Measurements from ENCODE around the gene TOM1L2.

The TOM1L2 gene

GRCh38 chr17:17889922-17890321, 82.3 kb downstream of the TOM1L2 start:
- no peak for DNase-seq (ENCODE audit: low read depth)
- no peak for TF ChIP-seq CTCF (IDR thresholded peaks at IDR 0.05; ENCODE audit: control insufficient read depth, extremely low read depth, insufficient read depth)
- no peak overlapping the region for H3K4me3 ChIP-seq (ENCODE audit: low read depth, low read length)

GRCh38 chr17:17888821-17889220, 83.4 kb downstream of the TOM1L2 start:
- no peak overlapping the region for H3K4me3 ChIP-seq (ENCODE audit: low read depth, low read length)
- DNase-seq (ENCODE audit: low read depth), result peak; percentile 41
- no peak for TF ChIP-seq CTCF (IDR thresholded peaks at IDR 0.05; ENCODE audit: control insufficient read depth, extremely low read depth, insufficient read depth)

- no peak for DNase-seq (ENCODE audit: low read depth)
- no peak for TF ChIP-seq CTCF (IDR thresholded peaks at IDR 0.05; ENCODE audit: control insufficient read depth, extremely low read depth, insufficient read depth)
- no peak overlapping the region for H3K4me3 ChIP-seq (ENCODE audit: low read depth, low read length)
Observed at GRCh38 chr17:17888371-17888770, 83.8 kb downstream of the TOM1L2 start.

GRCh38 chr17:17887752-17888304, 84.4 kb downstream of the TOM1L2 start:
- no peak overlapping the region for H3K4me3 ChIP-seq (ENCODE audit: low read depth, low read length)
- no peak for TF ChIP-seq CTCF (IDR thresholded peaks at IDR 0.05; ENCODE audit: control insufficient read depth, extremely low read depth, insufficient read depth)
- no peak for DNase-seq (ENCODE audit: low read depth)

GRCh38 chr17:17886726-17887125, 85.5 kb downstream of the TOM1L2 start:
- H3K4me3 ChIP-seq (ENCODE audit: low read depth, low read length), result no peak overlapping the region
- no peak for TF ChIP-seq CTCF (IDR thresholded peaks at IDR 0.05; ENCODE audit: control insufficient read depth, extremely low read depth, insufficient read depth)
- DNase-seq (ENCODE audit: low read depth), result no peak

- no peak for TF ChIP-seq CTCF (IDR thresholded peaks at IDR 0.05; ENCODE audit: control insufficient read depth, extremely low read depth, insufficient read depth)
- DNase-seq (ENCODE audit: low read depth), result no peak
- H3K4me3 ChIP-seq (ENCODE audit: low read depth, low read length), result no peak overlapping the region
Observed at GRCh38 chr17:17886226-17886625, 86.0 kb downstream of the TOM1L2 start.

All from LNCaP clone FGC (cell line).